Measurements from ENCODE around the gene WRAP73.

WRAP73 gene

GRCh38 chr1:3606779-3607702 is 42.9 kb downstream of the WRAP73 start:
- no peaks in the 10 kb centered on the region for H3K9me3 ChIP-seq (ENCODE audit: control insufficient read depth, low read length)
- H3K36me3 ChIP-seq (ENCODE audit: control insufficient read depth in 1 of 2, insufficient read depth in 2 of 2, low read depth in 1 of 2, low read length in 2 of 2): peaks cover 0 to 4% of the 10 kb centered on the region in 2 experiments
- DNase-seq: no peak
- H3K4me3 ChIP-seq (ENCODE audit: insufficient read depth in 1 of 2, low read depth in 1 of 2, low read length in 2 of 2): no peak overlapping the region
- no peak overlapping the region for H2BK5ac ChIP-seq (ENCODE audit: low read depth, low read length, poor library complexity, severe bottlenecking)
- no peak overlapping the region for H3K4ac ChIP-seq (ENCODE audit: low read depth in 1 of 2, low read length in 2 of 2)
- peaks cover 65 to 68% of the 10 kb centered on the region in 2 experiments for H3K27me3 ChIP-seq (ENCODE audit: control insufficient read depth in 1 of 2, insufficient read depth in 1 of 2, low read length in 2 of 2)
- 81% methylated on average over 19 of the region's 23 CpGs for WGBS
- H3K27ac ChIP-seq (ENCODE audit: low read length, poor library complexity, severe bottlenecking): no peak overlapping the region
- H3K18ac ChIP-seq (ENCODE audit: low read depth in 1 of 2, low read length in 2 of 2): no peak overlapping the region
- no peak overlapping the region for H3K23ac ChIP-seq (ENCODE audit: low read length in 2 of 2)
- no peak overlapping the region for H2BK15ac ChIP-seq (ENCODE audit: low read depth, poor library complexity, severe bottlenecking)
- no peak overlapping the region for H2AFZ ChIP-seq (ENCODE audit: low read depth, low read length)
- H3K79me1 ChIP-seq (replicated peaks; ENCODE audit: low read length, poor library complexity, severe bottlenecking): no peaks in the 10 kb centered on the region
- no peak overlapping the region for H2BK12ac ChIP-seq (ENCODE audit: low read length in 2 of 2)
- peaks cover 13% of the 10 kb centered on the region for H3K4me1 ChIP-seq (ENCODE audit: control insufficient read depth, insufficient read depth, low read depth, low read length)
- no peak overlapping the region for H3K4me2 ChIP-seq (ENCODE audit: low read length, poor library complexity, severe bottlenecking)
- H3K9ac ChIP-seq (ENCODE audit: low read length): no peak overlapping the region
- H4K91ac ChIP-seq (ENCODE audit: low read length): no peak overlapping the region
- no peak overlapping the region for H3K14ac ChIP-seq (ENCODE audit: low read length in 2 of 2)
- H2AK5ac ChIP-seq (ENCODE audit: low read length, severe bottlenecking): no peak overlapping the region
- H4K8ac ChIP-seq (ENCODE audit: low read length): no peak overlapping the region
- no peak overlapping the region for H2BK120ac ChIP-seq (ENCODE audit: low read depth, low read length)

GRCh38 chr1:3604997-3605823 is 44.7 kb downstream of the WRAP73 start:
- Histone ChIP-seq H3K14ac (ENCODE audit: low read length in 2 of 2) (peak overlapping the region in 1 of 2 experiments; percentile 8), H4K8ac (ENCODE audit: low read length) (no peak overlapping the region), H3K27me3 (ENCODE audit: control insufficient read depth in 1 of 2, insufficient read depth in 1 of 2, low read length in 2 of 2) (peaks cover 66% of the 10 kb centered on the region in 2 experiments), H2AFZ (ENCODE audit: low read depth, low read length) (no peak overlapping the region), H3K4me3 (ENCODE audit: insufficient read depth in 1 of 2, low read depth in 1 of 2, low read length in 2 of 2) (no peak overlapping the region), H4K91ac (ENCODE audit: low read length) (no peak overlapping the region), H3K27ac (ENCODE audit: low read length, poor library complexity, severe bottlenecking) (no peak overlapping the region), H3K4ac (ENCODE audit: low read depth in 1 of 2, low read length in 2 of 2) (no peak overlapping the region), H3K18ac (ENCODE audit: low read depth in 1 of 2, low read length in 2 of 2) (no peak overlapping the region), H3K36me3 (ENCODE audit: control insufficient read depth in 1 of 2, insufficient read depth in 2 of 2, low read depth in 1 of 2, low read length in 2 of 2) (peaks cover 0 to 4% of the 10 kb centered on the region in 2 experiments), H3K4me2 (ENCODE audit: low read length, poor library complexity, severe bottlenecking) (no peak overlapping the region), H2BK12ac (ENCODE audit: low read length in 2 of 2) (no peak overlapping the region), H2AK5ac (ENCODE audit: low read length, severe bottlenecking) (no peak overlapping the region), H3K9me3 (ENCODE audit: control insufficient read depth, low read length) (no peaks in the 10 kb centered on the region), H2BK5ac (ENCODE audit: low read depth, low read length, poor library complexity, severe bottlenecking) (no peak overlapping the region), H3K79me1 (replicated peaks; ENCODE audit: low read length, poor library complexity, severe bottlenecking) (no peaks in the 10 kb centered on the region), H2BK120ac (ENCODE audit: low read depth, low read length) (no peak overlapping the region), H3K9ac (ENCODE audit: low read length) (no peak overlapping the region), H3K4me1 (ENCODE audit: control insufficient read depth, insufficient read depth, low read depth, low read length) (peaks cover 2% of the 10 kb centered on the region), H2BK15ac (ENCODE audit: low read depth, poor library complexity, severe bottlenecking) (no peak overlapping the region), H3K23ac (ENCODE audit: low read length in 2 of 2) (no peak overlapping the region)
- WGBS: 86% methylated on average over 7 of the region's 7 CpGs
- DNase-seq: no peak

- no peaks in the 10 kb centered on the region for H3K9me3 ChIP-seq (ENCODE audit: control insufficient read depth, low read length)
- no peaks in the 10 kb centered on the region for H3K79me1 ChIP-seq (replicated peaks; ENCODE audit: low read length, poor library complexity, severe bottlenecking)
- no peaks in the 10 kb centered on the region for H3K4me1 ChIP-seq (ENCODE audit: control insufficient read depth, insufficient read depth, low read depth, low read length)
- peaks cover 0 to 4% of the 10 kb centered on the region in 2 experiments for H3K36me3 ChIP-seq (ENCODE audit: control insufficient read depth in 1 of 2, insufficient read depth in 2 of 2, low read depth in 1 of 2, low read length in 2 of 2)
- no peak overlapping the region for H2BK15ac ChIP-seq (ENCODE audit: low read depth, poor library complexity, severe bottlenecking)
- H3K9ac ChIP-seq (ENCODE audit: low read length): no peak overlapping the region
- H3K4me2 ChIP-seq (ENCODE audit: low read length, poor library complexity, severe bottlenecking): no peak overlapping the region
- no peak overlapping the region for H3K4ac ChIP-seq (ENCODE audit: low read depth in 1 of 2, low read length in 2 of 2)
- H2AFZ ChIP-seq (ENCODE audit: low read depth, low read length): no peak overlapping the region
- no peak overlapping the region for H2BK12ac ChIP-seq (ENCODE audit: low read length in 2 of 2)
- H2AK5ac ChIP-seq (ENCODE audit: low read length, severe bottlenecking): no peak overlapping the region
- DNase-seq: no peak
- H2BK5ac ChIP-seq (ENCODE audit: low read depth, low read length, poor library complexity, severe bottlenecking): no peak overlapping the region
- H4K8ac ChIP-seq (ENCODE audit: low read length): no peak overlapping the region
- no peak overlapping the region for H3K23ac ChIP-seq (ENCODE audit: low read length in 2 of 2)
- 73% methylated on average over 7 of the region's 8 CpGs for WGBS
- peaks cover 64 to 66% of the 10 kb centered on the region in 2 experiments for H3K27me3 ChIP-seq (ENCODE audit: control insufficient read depth in 1 of 2, insufficient read depth in 1 of 2, low read length in 2 of 2)
- H3K14ac ChIP-seq (ENCODE audit: low read length in 2 of 2): no peak overlapping the region
- H2BK120ac ChIP-seq (ENCODE audit: low read depth, low read length): no peak overlapping the region
- no peak overlapping the region for H4K91ac ChIP-seq (ENCODE audit: low read length)
- H3K18ac ChIP-seq (ENCODE audit: low read depth in 1 of 2, low read length in 2 of 2): no peak overlapping the region
- no peak overlapping the region for H3K4me3 ChIP-seq (ENCODE audit: insufficient read depth in 1 of 2, low read depth in 1 of 2, low read length in 2 of 2)
- no peak overlapping the region for H3K27ac ChIP-seq (ENCODE audit: low read length, poor library complexity, severe bottlenecking)
Observed at GRCh38 chr1:3604468-3604974, 45.4 kb downstream of the WRAP73 start.

Data from mesenchymal stem cell (in vitro differentiated cells and primary cell).